GM23338 (cell line): Measurements from ENCODE around the gene LUZP2. TPM values are rescaled to one million over a fixed set of nuclear protein-coding genes. Genes with fewer than 3 reads are reported as not detected.

ENCODE experiments used
- ATAC-seq: fragments of 200-7000 bp; cut with Tn5 transposase; 3 replicates; pipeline ENCODE4 v1.9.1; 2020
- DNase-seq: peaks from one replicate; pipeline ENCODE4 v3.0.0-alpha.2; 2015; ENCODE audit warnings: low spot score
- H2AFZ ChIP-seq: fragments of 200-600 bp; sonication (generic); 2 replicates; pipeline ENCODE4 v1.8.0; 2016; ENCODE audit warnings: antibody characterized with exemption, mild to moderate bottlenecking, moderate library complexity
- H3F3A ChIP-seq: fragments of 200-600 bp; sonication (generic); replicated peaks from 2 replicates; pipeline ENCODE4 v1.8.0; 2017; ENCODE audit warnings: antibody characterized with exemption, mixed run types, low read depth
- H3K27ac ChIP-seq: fragments of 200-600 bp; sonication (generic); 2 replicates; pipeline ENCODE4 v1.6.1; 2016; ENCODE audit warnings: low read depth
- H3K27me3 ChIP-seq: fragments of 200-600 bp; sonication (generic); 2 replicates; pipeline ENCODE4 v1.8.0; 2016; ENCODE audit warnings: mild to moderate bottlenecking, mixed run types, moderate library complexity; ENCODE audit not compliant: insufficient read depth
- H3K36me3 ChIP-seq: fragments of 200-600 bp; sonication (generic); 2 replicates; pipeline ENCODE4 v1.8.0; 2016; ENCODE audit warnings: mild to moderate bottlenecking; ENCODE audit not compliant: insufficient read depth
- H3K4me1 ChIP-seq: fragments of 200-600 bp; sonication (generic); 2 replicates; pipeline ENCODE4 v1.8.0; 2016; ENCODE audit warnings: mild to moderate bottlenecking, moderate library complexity; ENCODE audit not compliant: insufficient read depth
- H3K4me2 ChIP-seq: fragments of 200-600 bp; sonication (generic); 2 replicates; pipeline ENCODE4 v1.7.1; 2017; ENCODE audit warnings: mixed run types
- H3K4me3 ChIP-seq: fragments of 200-600 bp; sonication (generic); 2 replicates; pipeline ENCODE4 v1.6.1; 2016; ENCODE audit warnings: mixed run types
- H3K79me2 ChIP-seq: fragments of 200-600 bp; sonication (generic); replicated peaks from 2 replicates; pipeline ENCODE4 v1.8.0; 2017; ENCODE audit warnings: mild to moderate bottlenecking; ENCODE audit not compliant: insufficient read depth
- H3K9me2 ChIP-seq: fragments of 200-600 bp; sonication (generic); 2 replicates; pipeline ENCODE4 v1.8.0; 2017; ENCODE audit not compliant: insufficient read depth
- H4K20me1 ChIP-seq: fragments of 200-600 bp; sonication (generic); replicated peaks from 2 replicates; pipeline ENCODE4 v1.8.0; 2017; ENCODE audit warnings: mild to moderate bottlenecking; ENCODE audit not compliant: insufficient read depth
- H3K27ac Mint-ChIP-seq: 2 replicates; pipeline ENCODE4 v1.8.0; 2020; ENCODE audit warnings: inconsistent platforms, mild to moderate bottlenecking, moderate library complexity, mixed read lengths
- H3K27me3 Mint-ChIP-seq: 3 replicates; pipeline ENCODE4 v1.8.0; 2022; ENCODE audit warnings: low read depth, mild to moderate bottlenecking, moderate library complexity, mixed read lengths, inconsistent platforms; ENCODE audit not compliant: insufficient read depth, poor library complexity
- H3K36me3 Mint-ChIP-seq: 3 replicates; pipeline ENCODE4 v1.8.0; 2021; ENCODE audit warnings: low read depth, mild to moderate bottlenecking, inconsistent platforms, moderate library complexity, mixed read lengths
- H3K4me1 Mint-ChIP-seq: 3 replicates; pipeline ENCODE4 v1.8.0; 2020; ENCODE audit warnings: mild to moderate bottlenecking, inconsistent platforms, mixed read lengths
- H3K4me3 Mint-ChIP-seq: 3 replicates; pipeline ENCODE4 v1.8.0; 2021; ENCODE audit warnings: moderate library complexity, mild to moderate bottlenecking, inconsistent platforms, mixed read lengths
- H3K9me3 Mint-ChIP-seq: 3 replicates; pipeline ENCODE4 v1.8.0; 2020; ENCODE audit warnings: moderate library complexity, mild to moderate bottlenecking, inconsistent platforms, mixed read lengths
- JUNB ChIP-seq: IDR thresholded peaks from one replicate; pipeline ENCODE4 v1.6.1; 2016; ENCODE audit warnings: antibody characterized with exemption; ENCODE audit not compliant: unreplicated experiment
- STAT1 ChIP-seq: IDR thresholded peaks from one replicate; pipeline ENCODE4 v1.6.1; 2016; ENCODE audit warnings: antibody characterized with exemption; ENCODE audit not compliant: unreplicated experiment
- ZNF114 ChIP-seq: fragments of 250-450 bp; sonication (Bioruptor Pico); IDR thresholded peaks from 2 replicates; pipeline ENCODE4 v1.5.0; 2020; ENCODE audit warnings: mild to moderate bottlenecking, moderate library complexity
- ZNF331 ChIP-seq: fragments of 250-450 bp; sonication (Bioruptor Pico); IDR thresholded peaks from 2 replicates; pipeline ENCODE4 v1.5.0; 2020; ENCODE audit warnings: low read depth, mild to moderate bottlenecking, moderate library complexity
- polyA plus RNA-seq: library from polyadenylated mRNA; unstranded; fragments of >200 nt; fragmentation: Nextera tagmentation; extraction: Ambion mirVana; gene quantifications from 2 replicates; pipeline ENCODE4 v1.2.1, GENCODE V29; 2016
- total RNA-seq: library from RNA; depleted of rRNA; stranded (reverse); fragments of >200 nt; shearing (Covaris generic); gene quantifications from 2 replicates; pipeline ENCODE4 v1.2.3, GENCODE V29; 2014
- TF ChIP-seq, protein P1 (sequence below): fragments of 250-450 bp; sonication (Bioruptor Pico); IDR thresholded peaks from 2 replicates; pipeline ENCODE4 v1.5.0; 2020; ENCODE audit warnings: mild to moderate bottlenecking, moderate library complexity
- TF ChIP-seq, protein P2 (sequence below): IDR thresholded peaks from one replicate; pipeline ENCODE4 v1.6.1; 2018; ENCODE audit warnings: antibody characterized with exemption; ENCODE audit not compliant: unreplicated experiment

The LUZP2 gene
- total and polyA plus RNA-seq, 2 experiments from 2014 or later: 2.0 to 9.2 TPM

DNA sequence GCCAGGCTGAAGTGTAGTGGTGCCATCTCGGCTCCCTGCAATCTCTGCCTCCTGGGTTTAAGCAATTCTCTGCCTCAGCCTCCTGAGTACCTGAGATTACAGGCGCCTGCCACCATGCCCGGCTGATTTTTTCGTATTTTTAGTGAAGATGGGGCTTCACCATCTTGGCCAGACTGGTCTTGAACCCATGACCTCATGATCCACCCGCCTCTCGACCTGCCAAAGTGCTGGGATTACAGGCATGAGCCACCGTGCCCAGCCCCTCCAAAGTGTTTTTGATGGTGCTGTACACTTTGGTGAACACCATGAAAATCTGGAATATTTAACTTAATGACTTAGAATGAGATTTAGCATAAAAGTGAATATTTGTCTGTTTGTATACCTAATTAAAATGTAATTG is 5.6 kb downstream of the LUZP2 start:
- H2AFZ ChIP-seq: no peak overlapping the region
- peaks cover 2% of the 10 kb centered on the region for H3K27me3 Mint-ChIP-seq
- peaks cover 14% of the 10 kb centered on the region for H3K27me3 ChIP-seq
- H3K27ac Mint-ChIP-seq: no peak overlapping the region
- H3K27ac ChIP-seq: no peak overlapping the region
- H3K4me2 ChIP-seq: no peak overlapping the region
- no peaks in the 10 kb centered on the region for H3K36me3 Mint-ChIP-seq
- H3K9me2 ChIP-seq: no peaks in the 10 kb centered on the region
- no peaks in the 10 kb centered on the region for H3K36me3 ChIP-seq
- TF ChIP-seq JUNB (no peak), ZNF331 (CRISPR knock-in tag) (no peak), STAT1 (no peak), ZNF114 (no peak)
- TF ChIP-seq, protein P1, sequence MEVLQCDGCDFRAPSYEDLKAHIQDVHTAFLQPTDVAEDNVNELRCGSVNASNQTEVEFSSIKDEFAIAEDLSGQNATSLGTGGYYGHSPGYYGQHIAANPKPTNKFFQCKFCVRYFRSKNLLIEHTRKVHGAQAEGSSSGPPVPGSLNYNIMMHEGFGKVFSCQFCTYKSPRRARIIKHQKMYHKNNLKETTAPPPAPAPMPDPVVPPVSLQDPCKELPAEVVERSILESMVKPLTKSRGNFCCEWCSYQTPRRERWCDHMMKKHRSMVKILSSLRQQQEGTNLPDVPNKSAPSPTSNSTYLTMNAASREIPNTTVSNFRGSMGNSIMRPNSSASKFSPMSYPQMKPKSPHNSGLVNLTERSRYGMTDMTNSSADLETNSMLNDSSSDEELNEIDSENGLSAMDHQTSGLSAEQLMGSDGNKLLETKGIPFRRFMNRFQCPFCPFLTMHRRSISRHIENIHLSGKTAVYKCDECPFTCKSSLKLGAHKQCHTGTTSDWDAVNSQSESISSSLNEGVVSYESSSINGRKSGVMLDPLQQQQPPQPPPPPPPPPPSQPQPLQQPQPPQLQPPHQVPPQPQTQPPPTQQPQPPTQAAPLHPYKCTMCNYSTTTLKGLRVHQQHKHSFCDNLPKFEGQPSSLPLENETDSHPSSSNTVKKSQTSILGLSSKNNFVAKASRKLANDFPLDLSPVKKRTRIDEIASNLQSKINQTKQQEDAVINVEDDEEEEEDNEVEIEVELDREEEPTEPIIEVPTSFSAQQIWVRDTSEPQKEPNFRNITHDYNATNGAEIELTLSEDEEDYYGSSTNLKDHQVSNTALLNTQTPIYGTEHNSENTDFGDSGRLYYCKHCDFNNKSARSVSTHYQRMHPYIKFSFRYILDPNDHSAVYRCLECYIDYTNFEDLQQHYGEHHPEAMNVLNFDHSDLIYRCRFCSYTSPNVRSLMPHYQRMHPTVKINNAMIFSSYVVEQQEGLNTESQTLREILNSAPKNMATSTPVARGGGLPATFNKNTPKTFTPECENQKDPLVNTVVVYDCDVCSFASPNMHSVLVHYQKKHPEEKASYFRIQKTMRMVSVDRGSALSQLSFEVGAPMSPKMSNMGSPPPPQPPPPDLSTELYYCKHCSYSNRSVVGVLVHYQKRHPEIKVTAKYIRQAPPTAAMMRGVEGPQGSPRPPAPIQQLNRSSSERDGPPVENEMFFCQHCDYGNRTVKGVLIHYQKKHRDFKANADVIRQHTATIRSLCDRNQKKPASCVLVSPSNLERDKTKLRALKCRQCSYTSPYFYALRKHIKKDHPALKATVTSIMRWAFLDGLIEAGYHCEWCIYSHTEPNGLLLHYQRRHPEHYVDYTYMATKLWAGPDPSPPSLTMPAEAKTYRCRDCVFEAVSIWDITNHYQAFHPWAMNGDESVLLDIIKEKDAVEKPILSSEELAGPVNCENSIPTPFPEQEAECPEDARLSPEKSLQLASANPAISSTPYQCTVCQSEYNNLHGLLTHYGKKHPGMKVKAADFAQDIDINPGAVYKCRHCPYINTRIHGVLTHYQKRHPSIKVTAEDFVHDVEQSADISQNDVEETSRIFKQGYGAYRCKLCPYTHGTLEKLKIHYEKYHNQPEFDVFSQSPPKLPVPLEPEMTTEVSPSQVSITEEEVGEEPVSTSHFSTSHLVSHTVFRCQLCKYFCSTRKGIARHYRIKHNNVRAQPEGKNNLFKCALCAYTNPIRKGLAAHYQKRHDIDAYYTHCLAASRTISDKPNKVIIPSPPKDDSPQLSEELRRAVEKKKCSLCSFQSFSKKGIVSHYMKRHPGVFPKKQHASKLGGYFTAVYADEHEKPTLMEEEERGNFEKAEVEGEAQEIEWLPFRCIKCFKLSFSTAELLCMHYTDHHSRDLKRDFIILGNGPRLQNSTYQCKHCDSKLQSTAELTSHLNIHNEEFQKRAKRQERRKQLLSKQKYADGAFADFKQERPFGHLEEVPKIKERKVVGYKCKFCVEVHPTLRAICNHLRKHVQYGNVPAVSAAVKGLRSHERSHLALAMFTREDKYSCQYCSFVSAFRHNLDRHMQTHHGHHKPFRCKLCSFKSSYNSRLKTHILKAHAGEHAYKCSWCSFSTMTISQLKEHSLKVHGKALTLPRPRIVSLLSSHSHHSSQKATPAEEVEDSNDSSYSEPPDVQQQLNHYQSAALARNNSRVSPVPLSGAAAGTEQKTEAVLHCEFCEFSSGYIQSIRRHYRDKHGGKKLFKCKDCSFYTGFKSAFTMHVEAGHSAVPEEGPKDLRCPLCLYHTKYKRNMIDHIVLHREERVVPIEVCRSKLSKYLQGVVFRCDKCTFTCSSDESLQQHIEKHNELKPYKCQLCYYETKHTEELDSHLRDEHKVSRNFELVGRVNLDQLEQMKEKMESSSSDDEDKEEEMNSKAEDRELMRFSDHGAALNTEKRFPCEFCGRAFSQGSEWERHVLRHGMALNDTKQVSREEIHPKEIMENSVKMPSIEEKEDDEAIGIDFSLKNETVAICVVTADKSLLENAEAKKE (CRISPR knock-in tag): no peak
- TF ChIP-seq, protein P2, sequence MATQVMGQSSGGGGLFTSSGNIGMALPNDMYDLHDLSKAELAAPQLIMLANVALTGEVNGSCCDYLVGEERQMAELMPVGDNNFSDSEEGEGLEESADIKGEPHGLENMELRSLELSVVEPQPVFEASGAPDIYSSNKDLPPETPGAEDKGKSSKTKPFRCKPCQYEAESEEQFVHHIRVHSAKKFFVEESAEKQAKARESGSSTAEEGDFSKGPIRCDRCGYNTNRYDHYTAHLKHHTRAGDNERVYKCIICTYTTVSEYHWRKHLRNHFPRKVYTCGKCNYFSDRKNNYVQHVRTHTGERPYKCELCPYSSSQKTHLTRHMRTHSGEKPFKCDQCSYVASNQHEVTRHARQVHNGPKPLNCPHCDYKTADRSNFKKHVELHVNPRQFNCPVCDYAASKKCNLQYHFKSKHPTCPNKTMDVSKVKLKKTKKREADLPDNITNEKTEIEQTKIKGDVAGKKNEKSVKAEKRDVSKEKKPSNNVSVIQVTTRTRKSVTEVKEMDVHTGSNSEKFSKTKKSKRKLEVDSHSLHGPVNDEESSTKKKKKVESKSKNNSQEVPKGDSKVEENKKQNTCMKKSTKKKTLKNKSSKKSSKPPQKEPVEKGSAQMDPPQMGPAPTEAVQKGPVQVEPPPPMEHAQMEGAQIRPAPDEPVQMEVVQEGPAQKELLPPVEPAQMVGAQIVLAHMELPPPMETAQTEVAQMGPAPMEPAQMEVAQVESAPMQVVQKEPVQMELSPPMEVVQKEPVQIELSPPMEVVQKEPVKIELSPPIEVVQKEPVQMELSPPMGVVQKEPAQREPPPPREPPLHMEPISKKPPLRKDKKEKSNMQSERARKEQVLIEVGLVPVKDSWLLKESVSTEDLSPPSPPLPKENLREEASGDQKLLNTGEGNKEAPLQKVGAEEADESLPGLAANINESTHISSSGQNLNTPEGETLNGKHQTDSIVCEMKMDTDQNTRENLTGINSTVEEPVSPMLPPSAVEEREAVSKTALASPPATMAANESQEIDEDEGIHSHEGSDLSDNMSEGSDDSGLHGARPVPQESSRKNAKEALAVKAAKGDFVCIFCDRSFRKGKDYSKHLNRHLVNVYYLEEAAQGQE: no peak
- no peaks in the 10 kb centered on the region for H3K9me3 Mint-ChIP-seq
- H3K4me3 ChIP-seq: no peak overlapping the region
- 0 out of 2 replicates have a peak, but pooled peaks cover 4% of the 10 kb centered on the region for H3F3A ChIP-seq
- H3K4me1 ChIP-seq: peaks cover 9% of the 10 kb centered on the region; the same call in 1 of the 2 replicates
- peaks cover 5% of the 10 kb centered on the region for H3K4me1 Mint-ChIP-seq
- no peaks in the 10 kb centered on the region for H4K20me1 ChIP-seq
- H3K79me2 ChIP-seq: no peaks in the 10 kb centered on the region
- no peak overlapping the region for H3K4me3 Mint-ChIP-seq
- ATAC-seq: no peak
- DNase-seq: no peak
